ENCODE data around the gene CEP85.

Gene CEP85

DNA sequence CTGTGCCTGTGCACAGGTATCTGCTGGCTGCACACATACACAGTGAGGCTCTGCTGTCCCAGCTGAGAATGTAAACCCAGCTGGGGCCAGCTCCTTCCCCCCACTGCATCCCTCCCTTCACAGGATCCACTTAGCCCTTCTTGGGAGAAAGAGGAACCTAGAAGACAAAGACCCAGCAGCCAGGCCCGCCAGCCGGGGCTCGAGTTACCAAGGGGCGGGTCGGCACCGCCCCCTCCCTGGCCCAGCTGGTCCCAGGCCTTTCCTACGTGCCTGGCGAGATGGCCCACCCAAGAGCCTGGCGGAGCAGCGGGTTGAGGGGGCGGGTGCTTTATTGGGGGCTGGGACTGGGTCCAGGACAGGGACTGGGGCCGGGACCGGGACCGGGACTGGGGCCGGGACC is 48.0 kb downstream of the CEP85 start:
- no peak overlapping the region for H3K4me3 ChIP-seq (ENCODE audit: low read depth, low read length)
- no peak for DNase-seq (ENCODE audit: low read depth)
- TF ChIP-seq CTCF (conservative IDR thresholded peaks at IDR 0.05; ENCODE audit: low read depth, low read length) = no peak

GRCh38 chr1:26282401-26282918 is 48.5 kb downstream of the CEP85 start:
- no peak for TF ChIP-seq CTCF (conservative IDR thresholded peaks at IDR 0.05; ENCODE audit: low read depth, low read length)
- no peak overlapping the region for H3K4me3 ChIP-seq (ENCODE audit: low read depth, low read length)
- no peak for DNase-seq (ENCODE audit: low read depth)

- no peak for TF ChIP-seq CTCF (conservative IDR thresholded peaks at IDR 0.05; ENCODE audit: low read depth, low read length)
- DNase-seq (ENCODE audit: low read depth) = no peak
- H3K4me3 ChIP-seq (ENCODE audit: low read depth, low read length) = no peak overlapping the region
Observed at GRCh38 chr1:26283279-26283853, 49.4 kb downstream of the CEP85 start.

GRCh38 chr1:26283871-26284596 is 50.0 kb downstream of the CEP85 start:
- no peak for DNase-seq (ENCODE audit: low read depth)
- H3K4me3 ChIP-seq (ENCODE audit: low read depth, low read length) = no peak overlapping the region
- TF ChIP-seq CTCF (conservative IDR thresholded peaks at IDR 0.05; ENCODE audit: low read depth, low read length) = no peak

DNA sequence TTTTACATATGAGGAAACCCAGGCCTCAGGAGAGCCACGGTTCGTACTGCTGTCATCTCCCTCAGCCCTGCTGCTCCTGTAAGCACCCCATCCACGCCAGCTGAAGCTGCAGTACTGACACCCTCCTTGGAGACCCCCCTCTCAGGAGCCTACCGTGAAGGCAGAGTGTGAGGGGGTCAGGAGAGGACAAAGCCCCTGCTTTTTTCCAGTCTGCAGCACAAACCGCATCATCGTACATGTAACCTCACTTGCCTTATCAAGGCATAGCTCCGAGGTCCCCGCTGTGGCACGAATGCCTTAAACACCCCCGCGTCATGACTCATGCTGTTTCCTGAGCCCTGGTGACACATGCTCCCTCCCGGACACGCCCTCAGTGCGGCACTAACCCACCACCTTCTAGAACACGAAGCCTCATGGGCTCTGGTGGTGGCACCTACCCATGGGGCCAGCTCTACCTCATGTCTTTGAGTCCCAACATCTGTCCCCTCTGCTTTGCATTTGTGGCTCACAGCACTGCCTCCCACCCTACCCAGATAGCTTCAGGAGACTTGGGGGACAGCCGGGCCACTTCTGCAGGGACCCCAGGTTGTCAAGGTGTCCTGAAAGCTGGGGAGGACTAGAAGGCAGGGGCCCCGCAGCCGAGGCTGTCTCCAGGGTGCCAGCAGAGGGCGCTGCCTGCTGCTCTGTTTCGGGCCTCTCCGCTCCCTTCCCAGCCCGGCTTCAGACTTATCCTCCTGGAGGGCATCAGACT is 50.8 kb downstream of the CEP85 start:
- no peak overlapping the region for H3K4me3 ChIP-seq (ENCODE audit: low read depth, low read length)
- DNase-seq (ENCODE audit: low read depth) = peak; percentile 85
- TF ChIP-seq CTCF (conservative IDR thresholded peaks at IDR 0.05; ENCODE audit: low read depth, low read length) = peak; percentile 96

DNA sequence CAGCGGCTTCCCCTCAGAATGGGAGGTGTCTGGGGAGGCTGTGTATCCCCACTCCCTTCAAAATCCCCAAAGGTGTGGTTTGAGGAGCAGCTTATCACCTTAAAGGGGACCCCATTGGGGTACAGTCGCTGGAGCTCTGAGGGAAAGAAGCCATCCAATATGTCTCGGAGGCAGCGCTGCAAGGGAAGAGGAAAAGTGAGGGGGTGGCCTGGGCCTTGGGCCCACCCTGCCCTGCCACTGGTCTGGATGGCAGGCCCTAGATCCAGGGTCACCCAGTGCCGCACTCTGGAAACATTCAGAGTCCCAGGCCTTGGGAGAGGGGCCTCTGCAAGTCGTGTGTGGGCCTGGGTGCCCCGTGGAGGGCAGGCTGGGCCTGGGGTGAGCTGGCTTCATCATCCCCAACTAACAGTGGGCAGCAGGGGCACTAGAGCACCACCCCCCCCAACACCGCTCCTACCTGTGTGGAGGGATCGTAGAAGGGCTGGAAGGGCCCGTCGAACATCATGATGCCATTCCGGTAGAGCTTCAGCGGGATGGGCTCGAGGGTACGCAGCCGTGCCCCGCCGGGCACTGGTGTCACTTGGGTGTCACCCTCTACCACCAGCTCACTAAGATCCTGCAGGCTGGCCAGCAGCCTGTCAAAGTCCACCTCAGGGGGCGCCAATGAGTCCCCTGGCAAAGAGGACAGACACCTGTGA is 51.5 kb downstream of the CEP85 start:
- no peak for DNase-seq (ENCODE audit: low read depth)
- H3K4me3 ChIP-seq (ENCODE audit: low read depth, low read length) = no peak overlapping the region
- peak; percentile 56 for TF ChIP-seq CTCF (conservative IDR thresholded peaks at IDR 0.05; ENCODE audit: low read depth, low read length)

Measured in choroid plexus epithelial cell (primary cell).